CD4-positive, alpha-beta T cell treated with Interferon alpha-2 for 1 hour (primary cell): ENCODE data around the gene RFK.
"Not testable (repeated sequence)": the region's sequence is repeated elsewhere in the genome, so short reads cannot be mapped to it uniquely, and the experiment has no call there.

Experiments
- DNase-seq, 2 donors: peaks; one replicate each; pipeline ENCODE4 v3.0.0-alpha.2; 2020 to 2022

RFK gene

GRCh38 chr9:76369583-76369982 is 24.6 kb downstream of the RFK start:
- no peak for DNase-seq

- no peak for DNase-seq
Measured at GRCh38 chr9:76366275-76366674, 28.0 kb downstream of the RFK start.

GRCh38 chr9:76365028-76365427 is 29.2 kb downstream of the RFK start:
- no peak for DNase-seq

GRCh38 chr9:76363032-76363395 is 31.2 kb downstream of the RFK start:
- no peak for DNase-seq

- not testable (repeated sequence) for DNase-seq
Measured at GRCh38 chr9:76362332-76363031, 31.7 kb downstream of the RFK start.

- DNase-seq = no peak
Measured at GRCh38 chr9:76359766-76360165, 34.5 kb downstream of the RFK start.

GRCh38 chr9:76359365-76359764 is 34.9 kb downstream of the RFK start:
- peak in 1 of 2 donors; percentile 5 for DNase-seq

GRCh38 chr9:76358628-76359280 is 35.5 kb downstream of the RFK start:
- no peak for DNase-seq

GRCh38 chr9:76357555-76357954 is 36.7 kb downstream of the RFK start:
- DNase-seq = no peak

- DNase-seq = no peak
Measured at GRCh38 chr9:76355886-76356285, 38.3 kb downstream of the RFK start.

GRCh38 chr9:76354221-76354620 is 40.0 kb downstream of the RFK start:
- no peak for DNase-seq

GRCh38 chr9:76353280-76353679 is 40.9 kb downstream of the RFK start:
- DNase-seq = no peak

- no peak for DNase-seq
Measured at GRCh38 chr9:76352026-76352620, 42.1 kb downstream of the RFK start.

- DNase-seq = no peak
Measured at GRCh38 chr9:76351006-76351405, 43.2 kb downstream of the RFK start.

- no peak for DNase-seq
Measured at GRCh38 chr9:76349865-76350264, 44.4 kb downstream of the RFK start.

GRCh38 chr9:76342858-76343257 is 51.4 kb downstream of the RFK start:
- no peak for DNase-seq

GRCh38 chr9:76342201-76342600 is 52.0 kb downstream of the RFK start:
- DNase-seq = no peak

GRCh38 chr9:76341616-76342015 is 52.6 kb downstream of the RFK start:
- DNase-seq = no peak

- no peak for DNase-seq
Measured at GRCh38 chr9:76338418-76338817, 55.8 kb downstream of the RFK start.

- no peak for DNase-seq
Measured at GRCh38 chr9:76336027-76336426, 58.2 kb downstream of the RFK start.
